DMS114 treated with DMSO at 0.1 percent for 48 hours (cell line): ENCODE measurements around the gene PDE4D.
A peak's percentile ranks its signal among the peaks of the same experiment; 100 is the strongest.

ENCODE experiments used
- DNase-seq: peaks from one replicate; lab custom pipeline; 2025; ENCODE audit not compliant: unreplicated experiment; lab: John Stamatoyannopoulos, UW

PDE4D gene

DNA sequence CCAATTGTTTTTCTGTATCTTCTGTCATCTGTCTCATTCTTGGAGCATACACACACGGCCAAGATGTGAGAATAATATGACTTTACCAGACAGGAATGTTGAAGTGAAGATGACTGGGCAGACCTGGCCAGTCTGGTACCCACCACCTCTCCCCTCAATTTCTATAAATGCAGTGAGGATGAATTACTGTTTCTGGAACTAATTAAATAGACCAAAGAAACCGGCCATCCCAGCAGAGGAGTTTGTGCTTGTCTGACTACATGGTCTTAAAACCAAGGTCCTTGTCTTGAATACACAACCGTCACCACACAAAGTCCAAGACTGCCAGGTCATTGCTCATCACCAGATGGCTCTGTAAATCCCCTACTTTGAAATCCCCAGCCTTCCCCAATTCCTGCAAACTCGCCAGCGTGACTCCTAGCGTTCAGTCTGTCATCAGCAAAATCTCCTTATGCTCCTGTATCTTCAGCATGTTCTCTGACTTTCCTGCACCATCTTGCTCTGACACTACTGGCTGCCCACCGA lies 147.2 kb downstream of the PDE4D start:
- DNase-seq = no peak

GRCh38 chr5:59745415-59745863 lies 148.1 kb downstream of the PDE4D start:
- DNase-seq = peak; percentile 35

DNA sequence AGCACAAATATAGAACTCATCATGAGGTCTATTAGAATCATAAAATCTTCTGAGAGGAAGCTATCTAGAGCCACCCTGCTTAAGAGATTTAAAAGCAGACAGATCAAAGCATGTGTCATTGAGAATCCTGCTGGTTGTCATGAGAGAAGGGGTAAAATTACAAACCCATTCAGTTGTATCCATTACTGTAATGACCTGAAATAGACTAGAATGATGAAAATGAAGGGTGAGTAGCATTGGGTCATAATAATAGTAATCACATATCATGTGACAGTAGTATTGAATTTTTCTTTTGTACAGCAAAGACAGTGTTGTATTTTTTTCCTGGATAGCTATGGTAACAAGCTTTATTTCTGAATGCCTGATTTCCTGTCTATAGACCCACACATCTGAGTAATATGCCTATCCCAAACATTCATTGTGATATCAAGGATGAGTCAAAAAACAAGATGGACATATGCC lies 149.0 kb downstream of the PDE4D start:
- no peak for DNase-seq

- no peak for DNase-seq
Observed at GRCh38 chr5:59741599-59741998, 151.9 kb downstream of the PDE4D start.

- no peak for DNase-seq
Observed at GRCh38 chr5:59738024-59738423, 155.5 kb downstream of the PDE4D start.

GRCh38 chr5:59732806-59733205 lies 160.7 kb downstream of the PDE4D start:
- no peak for DNase-seq

GRCh38 chr5:59732301-59732700 lies 161.2 kb downstream of the PDE4D start:
- DNase-seq = no peak

GRCh38 chr5:59731809-59732208 lies 161.7 kb downstream of the PDE4D start:
- DNase-seq = no peak

DNA sequence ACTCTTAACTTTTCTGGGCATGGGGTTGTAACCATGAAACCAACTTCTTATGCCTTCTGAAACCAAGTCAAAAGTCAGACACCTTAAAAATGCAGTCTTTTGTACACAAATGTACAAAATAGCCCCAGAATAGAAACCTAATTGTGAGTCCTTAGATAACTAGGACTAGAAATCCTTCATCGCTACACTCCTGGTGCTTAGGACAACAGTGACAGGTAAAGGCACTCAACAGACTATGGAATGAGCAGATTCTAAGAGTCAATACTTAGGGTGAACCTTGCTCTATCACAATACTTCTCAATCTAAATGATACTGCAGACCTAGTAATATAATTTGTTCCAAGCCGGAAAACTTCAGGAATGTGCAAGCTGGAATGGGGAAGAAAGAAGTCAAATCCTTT lies 163.7 kb downstream of the PDE4D start:
- DNase-seq = no peak

DNA sequence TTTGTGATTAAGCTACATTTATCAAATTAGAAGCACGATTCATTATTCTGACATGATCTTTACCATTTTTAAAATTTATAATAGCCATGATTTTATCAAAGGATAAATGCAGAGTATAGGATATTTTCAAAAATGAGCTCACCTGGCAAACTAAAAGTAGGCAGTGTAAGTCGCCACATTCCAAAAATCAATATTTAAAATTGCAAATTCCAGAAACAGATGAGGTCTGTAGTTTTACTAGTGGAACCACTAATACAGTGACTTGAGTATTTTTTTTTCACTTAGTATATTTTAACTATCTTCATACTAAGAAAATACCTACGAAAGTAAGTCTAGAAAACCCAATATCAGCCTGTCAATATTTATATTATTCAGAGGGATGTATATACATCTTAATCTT lies 164.2 kb downstream of the PDE4D start:
- DNase-seq = no peak

DNA sequence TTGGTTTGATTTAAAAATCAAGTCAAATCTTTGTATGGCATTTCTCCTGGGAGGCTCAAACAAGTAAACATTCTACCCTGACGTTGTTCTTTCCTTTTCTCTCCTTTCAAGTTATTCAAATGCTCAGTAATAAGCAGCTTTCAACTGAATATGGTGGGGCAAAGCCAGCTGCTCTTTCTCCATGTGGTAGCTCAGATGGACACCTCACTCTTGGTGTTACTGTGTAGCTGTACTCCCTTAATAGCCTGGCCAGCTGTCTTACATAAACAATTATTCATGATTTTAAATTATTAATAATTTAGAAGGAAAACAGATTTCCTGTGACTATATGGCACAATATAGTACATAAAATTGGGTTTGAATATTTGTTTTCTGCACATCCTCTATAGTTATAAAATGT lies 165.2 kb downstream of the PDE4D start:
- no peak for DNase-seq

GRCh38 chr5:59727186-59727585 lies 166.3 kb downstream of the PDE4D start:
- DNase-seq = no peak

- no peak for DNase-seq
Observed at GRCh38 chr5:59725392-59725767, 168.1 kb downstream of the PDE4D start.

GRCh38 chr5:59724482-59725391 lies 168.8 kb downstream of the PDE4D start:
- DNase-seq = peak; percentile 7

DNA sequence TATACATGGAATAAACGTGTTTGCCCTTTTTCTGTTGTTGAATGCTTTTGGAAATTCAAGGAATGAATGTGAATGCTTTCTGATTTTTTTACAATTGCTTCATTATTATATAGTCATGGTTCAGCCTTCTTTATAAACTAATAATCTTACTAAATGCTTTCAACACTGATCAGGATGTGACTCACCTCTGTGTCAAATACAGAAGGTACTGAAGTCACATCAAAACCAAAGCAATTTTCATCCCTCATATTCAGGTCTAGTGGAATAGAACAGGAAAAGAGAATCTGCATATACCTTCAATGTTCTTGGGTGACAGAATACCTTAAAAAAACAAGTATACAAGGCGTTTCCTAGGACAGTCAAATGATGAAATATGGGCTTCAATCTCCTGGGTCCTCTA lies 170.7 kb downstream of the PDE4D start:
- DNase-seq = no peak

GRCh38 chr5:59721741-59722140 lies 171.8 kb downstream of the PDE4D start:
- DNase-seq = no peak

DNA sequence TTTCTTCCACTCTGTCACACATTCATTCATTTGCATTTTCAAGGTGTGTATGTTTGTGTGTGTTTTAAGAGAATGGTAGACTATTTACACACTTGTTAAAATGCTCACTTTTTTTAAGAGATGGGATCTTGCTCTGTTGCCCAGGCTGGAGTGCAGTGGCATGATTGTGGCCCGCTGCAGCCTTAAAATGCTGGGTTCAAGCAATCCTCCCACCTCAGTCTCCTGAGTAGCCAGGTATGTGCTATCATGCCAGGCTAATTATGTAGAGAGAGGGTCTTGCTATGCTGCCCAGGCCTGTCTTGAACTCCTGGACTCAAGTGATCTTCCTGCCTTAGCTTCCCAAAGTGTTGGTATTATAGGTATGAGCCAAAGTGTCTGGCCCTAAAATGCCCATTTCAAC lies 173.5 kb downstream of the PDE4D start:
- no peak for DNase-seq

DNA sequence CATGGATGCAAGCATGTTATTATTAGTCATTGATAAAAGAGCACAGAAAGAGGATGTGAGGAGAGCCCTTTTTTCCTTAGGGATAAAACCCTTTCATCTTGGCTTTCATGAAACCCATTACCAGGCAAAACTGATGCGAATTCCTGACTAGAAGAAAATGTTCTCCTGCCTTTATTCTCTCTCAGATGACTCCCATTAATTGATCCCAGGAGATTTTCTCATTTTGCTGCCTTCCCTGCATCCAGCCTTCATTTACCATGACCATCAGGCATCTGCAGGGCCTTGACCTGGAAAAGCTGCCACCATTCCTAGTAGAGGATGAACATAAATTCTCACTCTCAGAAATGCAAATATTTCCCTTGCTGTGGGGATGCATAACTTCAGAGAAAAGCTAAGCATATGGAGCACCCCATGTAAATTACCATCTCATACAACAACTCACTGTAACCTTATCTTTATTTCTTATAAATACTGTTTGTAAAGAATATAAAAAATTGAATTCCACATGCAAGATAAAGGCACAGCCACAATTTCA lies 176.5 kb downstream of the PDE4D start:
- DNase-seq = no peak

DNA sequence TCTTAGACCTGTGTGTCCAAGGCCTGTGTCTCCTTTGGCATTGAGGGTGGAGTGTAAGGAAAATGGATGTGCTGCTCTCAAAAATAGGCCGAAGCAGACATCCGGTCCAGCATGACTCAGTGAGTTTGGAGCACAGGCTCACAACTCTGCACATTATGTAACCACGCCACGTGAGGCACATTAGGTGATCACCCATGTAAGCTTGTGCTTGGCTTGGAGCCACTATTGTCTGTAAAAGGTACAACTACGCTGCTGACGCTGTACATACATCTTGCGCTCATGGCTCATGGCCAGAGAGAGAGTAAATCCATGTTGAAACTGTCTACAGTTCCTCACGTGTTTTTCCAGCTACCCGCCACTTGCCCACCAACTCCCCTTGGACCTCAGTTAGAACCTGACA lies 177.5 kb downstream of the PDE4D start:
- DNase-seq = no peak

DNA sequence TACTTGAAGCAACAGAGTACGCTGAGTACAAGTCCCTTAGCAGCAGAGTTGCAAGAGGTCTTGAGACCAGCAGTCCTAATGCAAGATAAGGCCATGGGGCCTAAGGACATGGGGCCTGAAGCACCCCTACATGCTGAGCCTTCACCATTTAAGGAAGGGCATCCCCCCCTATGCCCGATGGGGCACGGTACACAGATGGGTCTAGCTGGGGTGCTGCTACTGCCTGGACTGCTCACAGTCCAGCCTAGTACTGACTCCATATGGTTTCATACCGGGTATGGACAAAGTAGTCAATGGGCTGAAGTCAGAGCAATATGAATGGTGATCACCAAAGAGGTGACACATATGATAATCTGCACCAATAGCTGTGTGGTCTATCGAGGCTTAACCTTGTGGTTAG lies 178.3 kb downstream of the PDE4D start:
- DNase-seq = no peak

- no peak for DNase-seq
Observed at GRCh38 chr5:59713498-59713844, 180.1 kb downstream of the PDE4D start.

DNA sequence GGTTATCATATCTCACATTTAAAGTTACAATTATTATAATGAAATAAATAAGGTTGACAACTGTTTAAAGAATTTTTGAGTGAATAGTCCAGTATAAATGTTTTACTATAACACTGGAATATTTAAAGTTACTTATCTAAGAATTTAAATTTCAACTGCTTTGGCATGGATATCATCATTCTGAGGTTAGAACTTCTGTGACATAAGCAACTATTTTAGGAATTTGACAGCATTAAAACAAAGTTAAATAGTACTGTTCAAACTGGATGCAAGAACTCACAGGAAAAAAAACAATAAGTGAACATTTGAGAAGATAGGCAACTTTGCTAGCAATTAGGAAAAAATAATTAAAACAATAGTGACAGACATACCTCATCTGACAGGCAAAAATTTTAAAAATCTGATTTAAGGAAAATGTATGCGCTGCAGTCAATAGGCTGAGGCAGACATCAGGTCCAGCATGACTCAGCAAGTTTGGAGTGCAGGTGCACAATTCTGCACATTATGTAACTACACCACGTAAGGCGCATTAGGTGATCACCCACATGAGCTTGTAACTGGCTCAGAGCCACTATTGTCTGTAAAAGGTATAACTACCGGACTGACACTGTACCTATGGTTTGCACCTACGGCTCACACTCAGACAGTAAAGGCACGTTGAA lies 180.6 kb downstream of the PDE4D start:
- no peak for DNase-seq
